HUES6 (cell line): ENCODE measurements around the gene TAX1BP1.

Experiments used
- H3K27ac ChIP-seq: 2 replicates; pipeline ENCODE4 v1.7.0; 2013; ENCODE audit warnings: low read depth, mild to moderate bottlenecking, low read length, inconsistent platforms
- H3K27me3 ChIP-seq: 2 replicates; pipeline ENCODE4 v1.6.1; 2013; ENCODE audit warnings: low read length; ENCODE audit not compliant: control insufficient read depth, insufficient read depth
- H3K36me3 ChIP-seq: 2 replicates; pipeline ENCODE4 v1.6.1; 2013; ENCODE audit warnings: low read length; ENCODE audit not compliant: control insufficient read depth, insufficient read depth
- H3K4me1 ChIP-seq: 2 replicates; pipeline ENCODE4 v1.6.1; 2013; ENCODE audit warnings: low read length; ENCODE audit not compliant: control insufficient read depth, insufficient read depth
- H3K4me3 ChIP-seq: 2 replicates; pipeline ENCODE4 v1.5.1; 2013; ENCODE audit warnings: low read depth, low read length
- H3K9ac ChIP-seq: one replicate; pipeline ENCODE4 v1.6.1; 2013; ENCODE audit warnings: mild to moderate bottlenecking, low read length
- H3K9me3 ChIP-seq: 2 replicates; pipeline ENCODE4 v1.6.1; 2013; ENCODE audit warnings: low read depth, low read length; ENCODE audit not compliant: control insufficient read depth, insufficient read depth

TAX1BP1 gene

GRCh38 chr7:27709137-27710075 is 30.6 kb upstream of the TAX1BP1 start:
- H3K9me3 ChIP-seq = 0 out of 2 replicates have a peak, but pooled peaks cover 2% of the 10 kb centered on the region
- no peak overlapping the region for H3K4me3 ChIP-seq
- no peaks in the 10 kb centered on the region for H3K36me3 ChIP-seq
- no peak overlapping the region for H3K9ac ChIP-seq
- H3K4me1 ChIP-seq = no peaks in the 10 kb centered on the region
- H3K27ac ChIP-seq = no peak overlapping the region
- no peaks in the 10 kb centered on the region for H3K27me3 ChIP-seq

GRCh38 chr7:27712217-27712616 is 27.7 kb upstream of the TAX1BP1 start:
- Histone ChIP-seq H3K27ac (no peak overlapping the region), H3K4me3 (no peak overlapping the region), H3K4me1 (no peaks in the 10 kb centered on the region), H3K9me3 (0 out of 2 replicates have a peak, but pooled peaks cover 2% of the 10 kb centered on the region), H3K9ac (no peak overlapping the region), H3K36me3 (no peaks in the 10 kb centered on the region), H3K27me3 (0 out of 2 replicates have a peak, but pooled peaks cover 3% of the 10 kb centered on the region)

GRCh38 chr7:27714831-27715444 is 25.0 kb upstream of the TAX1BP1 start:
- no peak overlapping the region for H3K4me3 ChIP-seq
- no peak overlapping the region for H3K9ac ChIP-seq
- no peaks in the 10 kb centered on the region for H3K36me3 ChIP-seq
- H3K27me3 ChIP-seq = 0 out of 2 replicates have a peak, but pooled peaks cover 3% of the 10 kb centered on the region
- H3K9me3 ChIP-seq = no peaks in the 10 kb centered on the region
- H3K27ac ChIP-seq = no peak overlapping the region
- no peaks in the 10 kb centered on the region for H3K4me1 ChIP-seq

- Histone ChIP-seq H3K4me1 (peaks cover 4% of the 10 kb centered on the region; the same call in 1 of the 2 replicates), H3K9ac (no peak overlapping the region), H3K27ac (no peak overlapping the region), H3K4me3 (no peak overlapping the region), H3K27me3 (peaks cover 19% of the 10 kb centered on the region; the same call in 1 of the 2 replicates), H3K36me3 (no peaks in the 10 kb centered on the region), H3K9me3 (no peaks in the 10 kb centered on the region)
Observed at GRCh38 chr7:27723085-27723484, 16.9 kb upstream of the TAX1BP1 start.

DNA sequence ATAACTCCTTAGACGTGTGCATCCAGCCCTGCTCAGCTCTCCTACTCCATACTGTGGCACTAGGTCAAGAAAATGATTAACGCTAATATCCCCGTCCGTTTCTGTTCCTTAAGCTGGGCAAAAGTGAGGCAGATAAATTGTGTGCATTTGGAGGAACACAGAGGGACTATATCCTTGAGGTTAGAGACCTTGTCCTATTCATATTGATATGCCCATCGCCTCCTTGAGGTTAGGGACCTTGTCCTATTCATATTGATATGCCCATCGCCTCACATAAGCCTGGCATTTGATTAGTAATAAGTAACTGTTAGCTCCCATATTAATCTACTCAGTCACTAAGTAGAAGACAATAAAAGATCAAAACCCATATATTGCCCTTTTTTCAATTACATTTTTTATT is 12.9 kb upstream of the TAX1BP1 start:
- peaks cover 20% of the 10 kb centered on the region; the same call in 1 of the 2 replicates for H3K27me3 ChIP-seq
- no peak overlapping the region for H3K27ac ChIP-seq
- peaks cover 4% of the 10 kb centered on the region; the same call in 1 of the 2 replicates for H3K4me1 ChIP-seq
- H3K9ac ChIP-seq = no peak overlapping the region
- H3K4me3 ChIP-seq = no peak overlapping the region
- H3K36me3 ChIP-seq = no peaks in the 10 kb centered on the region
- H3K9me3 ChIP-seq = no peaks in the 10 kb centered on the region

GRCh38 chr7:27730112-27730511 is 9.8 kb upstream of the TAX1BP1 start:
- H3K4me3 ChIP-seq = no peak overlapping the region
- no peak overlapping the region for H3K9ac ChIP-seq
- H3K36me3 ChIP-seq = no peaks in the 10 kb centered on the region
- peaks cover 4% of the 10 kb centered on the region; the same call in 1 of the 2 replicates for H3K4me1 ChIP-seq
- no peaks in the 10 kb centered on the region for H3K9me3 ChIP-seq
- no peak overlapping the region for H3K27ac ChIP-seq
- H3K27me3 ChIP-seq = peaks cover 20% of the 10 kb centered on the region; the same call in 1 of the 2 replicates

- peaks cover 6% of the 10 kb centered on the region; the same call in 1 of the 2 replicates for H3K4me1 ChIP-seq
- H3K27me3 ChIP-seq = no peaks in the 10 kb centered on the region
- no peak overlapping the region for H3K27ac ChIP-seq
- H3K36me3 ChIP-seq = no peaks in the 10 kb centered on the region
- H3K4me3 ChIP-seq = no peak overlapping the region
- no peaks in the 10 kb centered on the region for H3K9me3 ChIP-seq
- H3K9ac ChIP-seq = no peak overlapping the region
Observed at GRCh38 chr7:27734583-27734982, 5.4 kb upstream of the TAX1BP1 start.

DNA sequence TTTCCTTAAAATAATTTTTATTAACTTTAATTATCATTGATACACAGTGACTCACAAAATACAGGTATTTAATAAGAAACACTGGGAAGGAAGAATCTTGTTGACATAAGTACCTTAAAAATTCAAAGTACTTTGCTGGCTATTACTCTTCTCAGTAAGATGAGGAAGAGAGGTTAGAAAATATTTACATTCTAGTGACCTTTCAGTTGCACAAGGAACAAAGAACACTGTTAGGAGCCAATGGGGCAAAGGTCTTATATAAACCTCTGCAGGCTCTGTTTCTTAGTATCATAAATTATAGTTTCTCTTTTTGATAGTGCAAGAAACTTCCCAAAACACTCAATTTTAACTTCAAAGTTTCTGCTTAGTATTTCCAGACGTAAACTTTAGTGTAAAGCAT is 4.8 kb upstream of the TAX1BP1 start:
- H3K4me3 ChIP-seq = no peak overlapping the region
- peaks cover 6% of the 10 kb centered on the region; the same call in 1 of the 2 replicates for H3K4me1 ChIP-seq
- H3K9me3 ChIP-seq = no peaks in the 10 kb centered on the region
- no peak overlapping the region for H3K9ac ChIP-seq
- no peaks in the 10 kb centered on the region for H3K27me3 ChIP-seq
- H3K36me3 ChIP-seq = no peaks in the 10 kb centered on the region
- no peak overlapping the region for H3K27ac ChIP-seq

DNA sequence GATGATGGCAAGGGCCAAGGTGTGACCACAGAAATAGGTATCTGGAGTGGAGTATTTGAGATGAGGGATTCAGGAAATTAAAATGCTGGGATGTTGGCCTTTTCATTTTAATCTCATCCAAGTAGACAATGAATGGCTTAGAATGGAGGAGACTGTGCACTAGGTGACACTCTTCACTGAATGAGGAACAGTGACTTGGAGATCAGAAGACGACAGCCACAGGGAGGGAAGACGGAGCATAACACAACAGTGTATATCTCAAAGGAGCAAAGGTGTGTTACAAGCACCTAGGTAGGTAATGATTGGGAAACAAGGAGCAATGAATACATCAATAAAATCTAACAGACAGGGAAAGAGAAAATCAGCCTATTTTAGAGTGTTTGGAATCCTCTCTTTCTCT is 4.1 kb upstream of the TAX1BP1 start:
- H3K27me3 ChIP-seq = no peaks in the 10 kb centered on the region

GRCh38 chr7:27737178-27737577 is 2.8 kb upstream of the TAX1BP1 start:
- no peaks in the 10 kb centered on the region for H3K36me3 ChIP-seq
- H3K27ac ChIP-seq = no peak overlapping the region
- no peaks in the 10 kb centered on the region for H3K9me3 ChIP-seq
- H3K4me3 ChIP-seq = no peak overlapping the region
- H3K9ac ChIP-seq = no peak overlapping the region
- no peaks in the 10 kb centered on the region for H3K27me3 ChIP-seq
- peaks cover 6% of the 10 kb centered on the region; the same call in 1 of the 2 replicates for H3K4me1 ChIP-seq

More for the DNA sequence above, 4.1 kb upstream of the TAX1BP1 start:
- H3K4me1 ChIP-seq = peaks cover 6% of the 10 kb centered on the region; the same call in 1 of the 2 replicates
- H3K4me3 ChIP-seq = no peak overlapping the region
- H3K27ac ChIP-seq = no peak overlapping the region
- no peak overlapping the region for H3K9ac ChIP-seq
- H3K36me3 ChIP-seq = no peaks in the 10 kb centered on the region
- H3K9me3 ChIP-seq = no peaks in the 10 kb centered on the region

GRCh38 chr7:27737616-27738015 is 2.3 kb upstream of the TAX1BP1 start:
- Histone ChIP-seq H3K27me3 (no peaks in the 10 kb centered on the region), H3K4me3 (no peak overlapping the region), H3K36me3 (no peaks in the 10 kb centered on the region)

More at GRCh38 chr7:27737616-27738015, 2.3 kb upstream of the TAX1BP1 start:
- Histone ChIP-seq H3K9ac (no peak overlapping the region), H3K4me1 (peaks cover 6% of the 10 kb centered on the region; the same call in 1 of the 2 replicates), H3K9me3 (no peaks in the 10 kb centered on the region), H3K27ac (no peak overlapping the region)
